Measurements from ENCODE around the gene C19orf81. TPM values are rescaled to one million over a fixed set of nuclear protein-coding genes. Genes with fewer than 3 reads are reported as not detected.
A peak's percentile ranks its signal among the peaks of the same experiment; 100 is the strongest.

Gene C19orf81
- polyA plus RNA-seq, 3 donors from 2014 or later, result 1.8 TPM; not detected in 2

GRCh38 chr19:50657712-50658440, 8.6 kb downstream of the C19orf81 start:
- Mint-ChIP-seq H3K27ac (peak overlapping the region in 5 of 6 donors; percentile 30 to 93 (median 77)), H3K4me1 (peaks cover 20% of the 10 kb centered on the region in 2 donors), H3K4me3 (peak overlapping the region; percentile 80 to 88 (median 87)), H3K27me3 (ENCODE audit: low read depth in 3 of 3) (peaks cover 9 to 35% (median 11%) of the 10 kb centered on the region in 3 donors), H3K36me3 (peaks cover 0 to 4% (median 3%) of the 10 kb centered on the region in 3 donors), H3K9me3 (peaks cover 8 to 28% (median 11%) of the 10 kb centered on the region in 6 donors)
- peak; percentile 71 to 75 (median 73) for DNase-seq

DNA sequence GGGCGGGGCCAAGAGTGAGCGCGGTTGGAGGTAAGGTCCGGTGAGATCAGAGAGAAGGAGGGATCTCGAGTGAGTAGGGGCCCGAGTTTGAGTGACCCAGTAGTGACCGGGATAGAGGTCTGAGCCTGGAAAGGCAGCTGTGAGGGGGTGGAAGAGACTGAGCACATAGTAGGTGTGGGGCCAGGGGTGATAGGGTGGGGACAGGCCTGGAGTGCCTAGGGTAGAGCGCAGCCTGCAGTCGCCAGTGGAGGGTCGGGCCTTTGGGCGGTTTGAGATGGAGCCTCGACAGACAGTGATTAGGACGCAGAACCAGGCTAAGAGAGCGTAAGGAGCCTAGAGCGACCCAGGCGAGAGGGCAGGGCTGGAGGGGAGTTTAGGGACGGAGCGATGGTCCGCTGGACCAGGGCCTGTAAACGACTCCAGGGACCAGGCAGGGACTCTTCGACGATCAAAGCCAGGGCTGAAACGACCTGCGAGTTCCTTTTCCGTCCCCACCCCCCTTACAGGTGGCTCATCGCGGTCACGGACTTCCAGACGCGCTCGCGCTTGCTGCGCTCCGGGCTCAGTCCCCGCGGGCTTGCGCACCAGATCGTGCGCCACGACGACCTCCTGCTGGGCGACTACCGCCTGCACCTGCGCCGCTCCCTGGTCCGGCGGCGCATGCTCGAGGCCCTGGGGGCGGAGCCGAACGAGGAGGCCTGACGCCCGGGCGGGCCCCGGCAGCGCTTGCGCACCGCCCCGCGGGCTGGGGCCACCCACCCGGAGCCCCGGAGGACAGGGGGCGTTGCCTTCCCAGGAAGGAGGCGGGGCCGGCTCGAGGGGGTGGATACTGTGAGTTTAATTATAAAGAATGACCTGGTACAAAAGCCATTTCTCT, 9.4 kb downstream of the C19orf81 start:
- peaks cover 20% of the 10 kb centered on the region in 2 donors for H3K4me1 Mint-ChIP-seq
- H3K36me3 Mint-ChIP-seq, result peaks cover 0 to 4% (median 3%) of the 10 kb centered on the region in 3 donors
- peaks cover 11 to 28% (median 12%) of the 10 kb centered on the region in 3 donors for H3K27me3 Mint-ChIP-seq (ENCODE audit: low read depth in 3 of 3)
- H3K9me3 Mint-ChIP-seq, result peaks cover 8 to 23% (median 11%) of the 10 kb centered on the region in 6 donors
- peak overlapping the region in 5 of 6 donors; percentile 30 to 93 (median 77) for H3K27ac Mint-ChIP-seq
- DNase-seq, result peak; percentile 40 to 47 (median 46)
- peak overlapping the region; percentile 80 to 88 (median 87) for H3K4me3 Mint-ChIP-seq

GRCh38 chr19:50659318-50660087, 10.3 kb downstream of the C19orf81 start:
- Mint-ChIP-seq H3K27ac (no peak overlapping the region), H3K27me3 (ENCODE audit: low read depth in 3 of 3) (peaks cover 7 to 27% (median 12%) of the 10 kb centered on the region in 3 donors), H3K4me1 (peaks cover 20% of the 10 kb centered on the region in 2 donors), H3K9me3 (peaks cover 8 to 22% (median 11%) of the 10 kb centered on the region in 6 donors), H3K36me3 (peaks cover 0 to 4% (median 3%) of the 10 kb centered on the region in 3 donors), H3K4me3 (peak overlapping the region; percentile 18 to 60 (median 42))
- DNase-seq, result no peak

- H3K4me1 Mint-ChIP-seq, result peaks cover 20% of the 10 kb centered on the region in 2 donors
- H3K27ac Mint-ChIP-seq, result peak overlapping the region in 1 of 6 donors; percentile 82
- peaks cover 6 to 24% (median 9%) of the 10 kb centered on the region in 3 donors for H3K27me3 Mint-ChIP-seq (ENCODE audit: low read depth in 3 of 3)
- peaks cover 6 to 18% (median 9%) of the 10 kb centered on the region in 6 donors for H3K9me3 Mint-ChIP-seq
- H3K4me3 Mint-ChIP-seq, result peak overlapping the region in 2 of 5 donors; percentile 37 to 75
- DNase-seq, result no peak
- peaks cover 0 to 4% (median 3%) of the 10 kb centered on the region in 3 donors for H3K36me3 Mint-ChIP-seq
Measured at GRCh38 chr19:50660088-50660366, 10.8 kb downstream of the C19orf81 start.

- peak overlapping the region in 3 of 5 donors; percentile 6 to 50 (median 12) for H3K4me3 Mint-ChIP-seq
- no peak overlapping the region for H3K27ac Mint-ChIP-seq
- peaks cover 20% of the 10 kb centered on the region in 2 donors for H3K4me1 Mint-ChIP-seq
- peaks cover 6 to 20% (median 6%) of the 10 kb centered on the region in 3 donors for H3K27me3 Mint-ChIP-seq (ENCODE audit: low read depth in 3 of 3)
- H3K36me3 Mint-ChIP-seq, result peaks cover 0 to 4% (median 3%) of the 10 kb centered on the region in 3 donors
- DNase-seq, result no peak
- H3K9me3 Mint-ChIP-seq, result peaks cover 4 to 15% (median 9%) of the 10 kb centered on the region in 6 donors
Measured at GRCh38 chr19:50661023-50661422, 11.8 kb downstream of the C19orf81 start.

DNA sequence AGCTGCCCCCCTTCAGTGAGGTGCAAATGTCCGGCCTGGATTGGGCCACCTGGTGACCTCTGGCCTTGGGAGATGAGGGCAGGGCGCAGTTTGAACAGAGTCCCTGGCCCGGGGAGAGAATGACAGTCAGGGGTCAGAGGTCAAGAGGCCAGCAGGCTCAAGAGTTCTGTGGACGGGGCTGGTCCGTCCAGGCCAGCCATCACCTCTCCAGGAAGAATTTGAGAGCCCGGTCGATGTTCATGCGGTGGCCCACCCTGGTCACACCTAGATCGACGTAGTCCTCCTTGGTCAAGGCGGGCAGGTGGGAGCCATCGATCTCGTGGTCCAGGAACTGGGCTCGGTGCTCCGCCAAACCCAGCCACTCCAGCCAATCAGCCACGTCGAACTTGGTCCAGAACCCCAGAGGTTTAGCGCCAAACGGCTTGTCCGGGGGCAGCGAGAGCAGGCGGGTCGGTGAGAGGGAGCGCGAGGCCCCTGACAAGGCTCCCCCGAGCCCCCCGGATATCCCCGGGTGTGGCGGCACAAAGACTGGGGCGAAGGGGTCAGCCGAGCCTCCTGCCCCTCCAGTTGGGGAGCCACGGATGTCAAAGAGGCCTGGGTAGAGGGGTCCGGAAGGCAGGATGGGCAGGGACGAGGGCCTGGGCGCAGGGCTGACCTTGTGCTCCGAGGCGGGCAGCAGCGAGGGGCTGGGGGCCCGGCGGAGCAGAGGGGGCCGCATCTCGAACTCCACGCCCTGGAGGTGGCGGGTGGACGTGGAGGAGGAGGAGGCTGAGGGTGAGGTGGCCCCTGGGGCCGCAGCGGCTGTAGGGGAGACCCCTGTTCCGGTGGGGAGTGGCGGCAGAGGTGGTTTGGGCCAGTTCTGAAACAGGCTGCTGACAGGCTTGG, 12.8 kb downstream of the C19orf81 start:
- H3K27me3 Mint-ChIP-seq (ENCODE audit: low read depth in 3 of 3), result peaks cover 6 to 19% (median 6%) of the 10 kb centered on the region in 3 donors
- peaks cover 3 to 15% (median 8%) of the 10 kb centered on the region in 6 donors for H3K9me3 Mint-ChIP-seq
- H3K4me1 Mint-ChIP-seq, result peaks cover 20% of the 10 kb centered on the region in 2 donors
- H3K4me3 Mint-ChIP-seq, result no peak overlapping the region
- no peak for DNase-seq
- peaks cover 0 to 4% (median 3%) of the 10 kb centered on the region in 3 donors for H3K36me3 Mint-ChIP-seq
- H3K27ac Mint-ChIP-seq, result no peak overlapping the region

- no peak for DNase-seq
- Mint-ChIP-seq H3K4me3 (no peak overlapping the region), H3K27ac (no peak overlapping the region), H3K4me1 (peaks cover 13 to 14% of the 10 kb centered on the region in 2 donors), H3K27me3 (ENCODE audit: low read depth in 3 of 3) (peaks cover 6 to 11% (median 6%) of the 10 kb centered on the region in 3 donors), H3K9me3 (peaks cover 0 to 9% (median 5%) of the 10 kb centered on the region in 6 donors), H3K36me3 (peaks cover 0 to 4% (median 3%) of the 10 kb centered on the region in 3 donors)
Measured at GRCh38 chr19:50662651-50663481, 13.6 kb downstream of the C19orf81 start.

- Mint-ChIP-seq H3K36me3 (peaks cover 0 to 3% (median 0%) of the 10 kb centered on the region in 3 donors), H3K27me3 (ENCODE audit: low read depth in 3 of 3) (peaks cover 6% of the 10 kb centered on the region in 3 donors), H3K27ac (no peak overlapping the region), H3K9me3 (peaks cover 0 to 4% (median under 1%) of the 10 kb centered on the region in 6 donors), H3K4me1 (peaks cover 7 to 8% of the 10 kb centered on the region in 2 donors), H3K4me3 (no peak overlapping the region)
- no peak for DNase-seq
Measured at GRCh38 chr19:50663482-50663790, 14.2 kb downstream of the C19orf81 start.

DNA sequence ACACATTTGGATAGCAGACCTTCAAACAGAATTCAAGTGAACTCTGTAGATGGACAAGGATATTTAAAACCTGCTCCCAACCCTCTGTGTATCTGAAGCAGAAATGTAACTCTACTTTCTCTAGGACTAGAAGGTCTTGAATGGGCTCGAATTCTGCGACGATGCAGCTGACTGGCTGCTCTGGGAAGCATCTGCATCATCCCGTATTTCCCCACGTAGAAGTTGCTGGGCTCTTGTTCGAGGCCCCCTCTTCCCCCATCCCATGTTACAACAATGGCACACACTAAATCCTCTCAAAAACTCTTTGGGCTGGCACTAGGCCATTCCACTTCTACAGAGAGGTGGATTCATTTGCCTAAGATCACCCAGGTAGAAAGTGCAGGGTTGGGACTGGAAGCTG, 15.0 kb downstream of the C19orf81 start:
- H3K36me3 Mint-ChIP-seq, result peaks cover 0 to 3% (median 0%) of the 10 kb centered on the region in 3 donors
- no peak overlapping the region for H3K27ac Mint-ChIP-seq
- H3K27me3 Mint-ChIP-seq (ENCODE audit: low read depth in 3 of 3), result peaks cover 4 to 7% (median 6%) of the 10 kb centered on the region in 3 donors
- H3K9me3 Mint-ChIP-seq, result peaks cover 0 to 2% (median 0%) of the 10 kb centered on the region in 6 donors
- no peak overlapping the region for H3K4me3 Mint-ChIP-seq
- DNase-seq, result no peak
- H3K4me1 Mint-ChIP-seq, result peaks cover 3 to 4% of the 10 kb centered on the region in 2 donors

DNA sequence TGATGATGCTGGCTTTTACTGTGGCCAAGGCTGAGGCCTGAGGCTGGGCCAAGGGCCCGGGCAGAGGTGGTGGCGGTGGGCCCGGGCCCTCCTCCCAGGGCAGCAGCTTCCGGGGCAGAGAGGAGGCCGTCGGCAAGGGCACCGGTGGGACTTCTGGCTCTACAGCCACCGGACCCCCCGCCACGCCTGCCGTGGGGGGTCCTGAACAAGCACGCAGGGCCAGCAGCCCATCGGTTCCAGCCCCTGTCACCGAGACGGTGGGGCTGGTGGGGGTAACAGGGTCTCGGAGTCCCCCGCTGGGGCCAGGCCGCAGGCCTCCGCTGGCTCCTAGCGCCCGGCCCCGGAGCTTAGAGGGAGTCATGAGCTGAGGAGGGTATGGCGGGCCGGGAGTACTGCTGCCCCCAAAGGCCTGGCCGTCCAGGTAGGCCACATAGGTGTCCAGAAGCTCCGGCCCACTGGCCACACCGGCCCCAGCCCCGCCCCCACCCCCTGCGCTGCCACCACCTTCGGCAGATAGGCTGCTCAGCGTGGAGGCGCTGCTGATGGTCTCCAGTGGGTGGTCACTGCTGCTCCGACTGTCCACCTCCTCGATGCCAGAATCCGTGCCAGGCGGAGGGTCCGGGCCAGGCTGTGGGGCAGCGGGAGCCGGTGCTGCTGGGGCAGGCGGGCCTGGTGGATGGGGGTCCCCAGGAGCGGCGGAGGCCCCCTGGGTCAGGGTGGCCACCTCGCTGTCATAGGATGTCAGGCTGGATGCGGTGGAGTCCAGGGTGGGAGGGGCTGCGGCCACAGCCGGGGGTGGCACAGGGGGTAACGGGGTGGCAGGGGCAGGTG, 17.3 kb downstream of the C19orf81 start:
- H3K27ac Mint-ChIP-seq, result no peak overlapping the region
- peaks cover 9 to 13% (median 13%) of the 10 kb centered on the region in 3 donors for H3K27me3 Mint-ChIP-seq (ENCODE audit: low read depth in 3 of 3)
- H3K36me3 Mint-ChIP-seq, result no peaks in the 10 kb centered on the region
- peaks cover 0 to 2% of the 10 kb centered on the region in 2 donors for H3K4me1 Mint-ChIP-seq
- no peak for DNase-seq
- no peak overlapping the region for H3K4me3 Mint-ChIP-seq
- no peaks in the 10 kb centered on the region for H3K9me3 Mint-ChIP-seq

GRCh38 chr19:50667177-50667758, 18.0 kb downstream of the C19orf81 start:
- peaks cover 0 to 2% of the 10 kb centered on the region in 2 donors for H3K4me1 Mint-ChIP-seq
- H3K27ac Mint-ChIP-seq, result no peak overlapping the region
- H3K36me3 Mint-ChIP-seq, result no peaks in the 10 kb centered on the region
- H3K9me3 Mint-ChIP-seq, result no peaks in the 10 kb centered on the region
- no peak overlapping the region for H3K4me3 Mint-ChIP-seq
- peaks cover 9 to 13% (median 13%) of the 10 kb centered on the region in 3 donors for H3K27me3 Mint-ChIP-seq (ENCODE audit: low read depth in 3 of 3)
- no peak for DNase-seq
